ENCODE results near the gene AFP. TPM values are rescaled to one million over a fixed set of nuclear protein-coding genes. Genes with fewer than 3 reads are reported as not detected.

The AFP gene
- total and polyA plus RNA-seq, 9 of the 15 experiments (the other 6 are each of a cell fraction or from before 2014, with no cell fraction given) = 0.47 to 6.2 (median 3.0) TPM

- no peaks in the 10 kb centered on the region for H3K36me3 ChIP-seq (ENCODE audit: control insufficient read depth, insufficient read depth, low read length)
- FAIRE-seq = no peak
- intact Hi-C loops (cut with micrococcal nuclease) = no loop called here
- H3K4me3 ChIP-seq = no peak overlapping the region
- no TSS peak for BruUV-seq (replicated peaks)
- in situ Hi-C loops (cut with MboI) = no loop called here
- no peaks in the 10 kb centered on the region for H3K9me1 ChIP-seq (ENCODE audit: control insufficient read depth, insufficient read depth, low read length)
- H3K27ac ChIP-seq (ENCODE audit: extremely low read depth, low read depth, low read length) = no peak overlapping the region
- no peak overlapping the region for H2AFZ ChIP-seq (ENCODE audit: low read depth, low read length)
- WGBS (ENCODE audit: insufficient coverage, low coverage, missing lambda C conversion rate) = 9% methylated on average over 6 of the region's 6 CpGs
- no peaks in the 10 kb centered on the region for H3K79me2 ChIP-seq (ENCODE audit: control insufficient read depth, insufficient read depth, low read length)
- H3K4me1 ChIP-seq (replicated peaks in 1 of 2; ENCODE audit: control insufficient read depth in 2 of 2, insufficient read depth in 2 of 2, low read length in 2 of 2) = no peaks in the 10 kb centered on the region
- ChIA-PET POLR2A (no interaction called here), CTCF (ENCODE audit: low intra/inter-chr PET ratio) (no interaction called here)
- no peaks in the 10 kb centered on the region for H3K9me3 ChIP-seq (replicated peaks; ENCODE audit: control insufficient read depth, insufficient read depth, low read depth, low read length)
- no peak for ATAC-seq
- DNase-seq (ENCODE audit: extremely low read depth in 1 of 4, low spot score in 3 of 4) = no peak
- H3K27me3 ChIP-seq (ENCODE audit: control insufficient read depth in 2 of 2, insufficient read depth in 2 of 2, low read length in 2 of 2) = no peaks in the 10 kb centered on the region
- TF ChIP-seq MIER1 (IDR thresholded peaks at IDR 0.05; ENCODE audit: low read depth) (peak; percentile 93), REST (IDR thresholded peaks at IDR 0.05; ENCODE audit: borderline replicate concordance) (peak; percentile 96), REST (CRISPR knock-in tag; IDR thresholded peaks at IDR 0.05; ENCODE audit: low read depth) (peak; percentile 81; the same call in 1 of the 2 replicates), ARID1B (IDR thresholded peaks at IDR 0.05) (no peak), EHMT2 (IDR thresholded peaks at IDR 0.05) (peak; percentile 94), HMG20B (CRISPR knock-in tag; IDR thresholded peaks at IDR 0.05) (no peak)
- no peak overlapping the region for H3K4me2 ChIP-seq (ENCODE audit: insufficient read depth, low read length)
- H3K9ac ChIP-seq (ENCODE audit: insufficient read depth in 1 of 2, low read depth in 2 of 2, low read length in 2 of 2) = no peak overlapping the region
- no peaks in the 10 kb centered on the region for H4K20me1 ChIP-seq (replicated peaks; ENCODE audit: control insufficient read depth, insufficient read depth, low read length)
These were observed 18.0 kb upstream of the AFP start for GRCh38 chr4:73417973-73418372.
